CD4-positive, alpha-beta T cell treated with Interleukin-10 for 1 hour (primary cell): ENCODE data around the gene VPS13C.

Source experiments
- DNase-seq: peaks from one replicate; pipeline ENCODE4 v3.0.0-alpha.2; 2020

VPS13C gene

GRCh38 chr15:61809216-61809615 is 251.0 kb downstream of the VPS13C start:
- DNase-seq: no peak

- DNase-seq: no peak
Measured at GRCh38 chr15:61807281-61807929, 252.8 kb downstream of the VPS13C start.
